ENCODE measurements around the gene ARFGAP2. TPM values are rescaled to one million over a fixed set of nuclear protein-coding genes. Genes with fewer than 3 reads are reported as not detected.
A peak's percentile ranks its signal among the peaks of the same experiment; 100 is the strongest.

The ARFGAP2 gene
- polyA plus RNA-seq, 4 donors = 53.0 to 73.1 (median 64.4) TPM

- FAIRE-seq (no peak), DNase-seq (no peak)
- H3K36me3 ChIP-seq (ENCODE audit: control insufficient read depth in 3 of 3, insufficient read depth in 2 of 3, low read depth in 1 of 3, low read length in 3 of 3) = peaks cover 0 to 52% (median 0%) of the 10 kb centered on the region in 3 donors
- no peak overlapping the region for H3K27ac ChIP-seq (ENCODE audit: low read depth in 1 of 3, low read length in 2 of 3)
- peaks cover 0 to 12% (median 2%) of the 10 kb centered on the region in 3 donors for H3K4me1 ChIP-seq (ENCODE audit: control insufficient read depth in 3 of 3, insufficient read depth in 2 of 3, low read depth in 1 of 3, low read length in 2 of 3)
- no peaks in the 10 kb centered on the region for H3K9me3 ChIP-seq (ENCODE audit: control insufficient read depth in 2 of 2, insufficient read depth in 1 of 2, low read depth in 1 of 2, low read length in 1 of 2)
- no peaks in the 10 kb centered on the region for H3K27me3 ChIP-seq (ENCODE audit: control insufficient read depth in 3 of 3, insufficient read depth in 3 of 3, low read length in 3 of 3)
- 84 to 85% (median 85%) methylated on average over 4 of the region's 4 CpGs for WGBS, 3 donors
- H3K4me3 ChIP-seq (ENCODE audit: low read depth in 1 of 3, low read length in 3 of 3) = no peak overlapping the region
Measured at GRCh38 chr11:47155879-47156278, 20.8 kb downstream of the ARFGAP2 start.

GRCh38 chr11:47154616-47155570 lies 21.8 kb downstream of the ARFGAP2 start:
- H3K4me3 ChIP-seq (ENCODE audit: low read depth in 1 of 3, low read length in 3 of 3) = no peak overlapping the region
- H3K9me3 ChIP-seq (ENCODE audit: control insufficient read depth in 2 of 2, insufficient read depth in 1 of 2, low read depth in 1 of 2, low read length in 1 of 2) = no peaks in the 10 kb centered on the region
- H3K27ac ChIP-seq (ENCODE audit: low read depth in 1 of 3, low read length in 2 of 3) = peak overlapping the region in 1 of 3 donors; percentile 2
- H3K4me1 ChIP-seq (ENCODE audit: control insufficient read depth in 3 of 3, insufficient read depth in 2 of 3, low read depth in 1 of 3, low read length in 2 of 3) = peaks cover 0 to 12% (median 2%) of the 10 kb centered on the region in 3 donors
- 68 to 83% (median 70%) methylated on average over 18 of the region's 18 CpGs for WGBS, 3 donors
- H3K36me3 ChIP-seq (ENCODE audit: control insufficient read depth in 3 of 3, insufficient read depth in 2 of 3, low read depth in 1 of 3, low read length in 3 of 3) = peaks cover 0 to 48% (median 0%) of the 10 kb centered on the region in 3 donors
- FAIRE-seq (no peak), DNase-seq (peak in 1 of 2 donors; percentile 37)
- no peaks in the 10 kb centered on the region for H3K27me3 ChIP-seq (ENCODE audit: control insufficient read depth in 3 of 3, insufficient read depth in 3 of 3, low read length in 3 of 3)

GRCh38 chr11:47152953-47153950 lies 23.4 kb downstream of the ARFGAP2 start:
- H3K4me3 ChIP-seq (ENCODE audit: low read depth in 1 of 3, low read length in 3 of 3) = no peak overlapping the region
- peaks cover 0 to 42% (median 0%) of the 10 kb centered on the region in 3 donors for H3K36me3 ChIP-seq (ENCODE audit: control insufficient read depth in 3 of 3, insufficient read depth in 2 of 3, low read depth in 1 of 3, low read length in 3 of 3)
- DNase-seq (peak; percentile 81 to 88), FAIRE-seq (no peak)
- peaks cover 0 to 12% (median 7%) of the 10 kb centered on the region in 3 donors for H3K4me1 ChIP-seq (ENCODE audit: control insufficient read depth in 3 of 3, insufficient read depth in 2 of 3, low read depth in 1 of 3, low read length in 2 of 3)
- H3K9me3 ChIP-seq (ENCODE audit: control insufficient read depth in 2 of 2, insufficient read depth in 1 of 2, low read depth in 1 of 2, low read length in 1 of 2) = no peaks in the 10 kb centered on the region
- peak overlapping the region in 1 of 3 donors; percentile 32 for H3K27ac ChIP-seq (ENCODE audit: low read depth in 1 of 3, low read length in 2 of 3)
- no peaks in the 10 kb centered on the region for H3K27me3 ChIP-seq (ENCODE audit: control insufficient read depth in 3 of 3, insufficient read depth in 3 of 3, low read length in 3 of 3)
- WGBS, 3 donors = 24 to 37% (median 27%) methylated on average over 11 of the region's 11 CpGs

GRCh38 chr11:47152126-47152952 lies 24.3 kb downstream of the ARFGAP2 start:
- no peak for FAIRE-seq
- Histone ChIP-seq H3K4me1 (ENCODE audit: control insufficient read depth in 3 of 3, insufficient read depth in 2 of 3, low read depth in 1 of 3, low read length in 2 of 3) (peaks cover 0 to 12% (median 7%) of the 10 kb centered on the region in 3 donors), H3K9me3 (ENCODE audit: control insufficient read depth in 2 of 2, insufficient read depth in 1 of 2, low read depth in 1 of 2, low read length in 1 of 2) (no peaks in the 10 kb centered on the region), H3K36me3 (ENCODE audit: control insufficient read depth in 3 of 3, insufficient read depth in 2 of 3, low read depth in 1 of 3, low read length in 3 of 3) (peaks cover 0 to 41% (median 0%) of the 10 kb centered on the region in 3 donors), H3K27me3 (ENCODE audit: control insufficient read depth in 3 of 3, insufficient read depth in 3 of 3, low read length in 3 of 3) (no peaks in the 10 kb centered on the region), H3K27ac (ENCODE audit: low read depth in 1 of 3, low read length in 2 of 3) (peak overlapping the region in 1 of 3 donors; percentile 32), H3K4me3 (ENCODE audit: low read depth in 1 of 3, low read length in 3 of 3) (no peak overlapping the region)
- no peak for DNase-seq
- 81 to 88% (median 84%) methylated on average over 16 of the region's 16 CpGs for WGBS, 3 donors

GRCh38 chr11:47149782-47150181 lies 26.9 kb downstream of the ARFGAP2 start:
- WGBS, 3 donors = 22 to 38% (median 29%) methylated on average over 2 of the region's 2 CpGs
- Histone ChIP-seq H3K36me3 (ENCODE audit: control insufficient read depth in 3 of 3, insufficient read depth in 2 of 3, low read depth in 1 of 3, low read length in 3 of 3) (peaks cover 0 to 27% (median 0%) of the 10 kb centered on the region in 3 donors), H3K4me1 (ENCODE audit: control insufficient read depth in 3 of 3, insufficient read depth in 2 of 3, low read depth in 1 of 3, low read length in 2 of 3) (peaks cover 0 to 12% (median 7%) of the 10 kb centered on the region in 3 donors), H3K4me3 (ENCODE audit: low read depth in 1 of 3, low read length in 3 of 3) (no peak overlapping the region), H3K27ac (ENCODE audit: low read depth in 1 of 3, low read length in 2 of 3) (no peak overlapping the region), H3K27me3 (ENCODE audit: control insufficient read depth in 3 of 3, insufficient read depth in 3 of 3, low read length in 3 of 3) (no peaks in the 10 kb centered on the region), H3K9me3 (ENCODE audit: control insufficient read depth in 2 of 2, insufficient read depth in 1 of 2, low read depth in 1 of 2, low read length in 1 of 2) (no peaks in the 10 kb centered on the region)
- no peak for DNase-seq
- no peak for FAIRE-seq

GRCh38 chr11:47148903-47149531 lies 27.7 kb downstream of the ARFGAP2 start:
- peak in 1 of 2 donors; percentile 41 for DNase-seq
- no peak for FAIRE-seq
- 16 to 50% (median 32%) methylated on average over 10 of the region's 10 CpGs for WGBS, 3 donors

GRCh38 chr11:47148270-47148669 lies 28.4 kb downstream of the ARFGAP2 start:
- H3K4me3 ChIP-seq (ENCODE audit: low read depth in 1 of 3, low read length in 3 of 3) = no peak overlapping the region
- FAIRE-seq (no peak), DNase-seq (no peak)
- no peaks in the 10 kb centered on the region for H3K9me3 ChIP-seq (ENCODE audit: control insufficient read depth in 2 of 2, insufficient read depth in 1 of 2, low read depth in 1 of 2, low read length in 1 of 2)
- 53 to 75% (median 55%) methylated on average over 4 of the region's 4 CpGs for WGBS, 3 donors
- peaks cover 0 to 22% (median 0%) of the 10 kb centered on the region in 3 donors for H3K36me3 ChIP-seq (ENCODE audit: control insufficient read depth in 3 of 3, insufficient read depth in 2 of 3, low read depth in 1 of 3, low read length in 3 of 3)
- H3K4me1 ChIP-seq (ENCODE audit: control insufficient read depth in 3 of 3, insufficient read depth in 2 of 3, low read depth in 1 of 3, low read length in 2 of 3) = peaks cover 0 to 8% (median 6%) of the 10 kb centered on the region in 3 donors
- H3K27me3 ChIP-seq (ENCODE audit: control insufficient read depth in 3 of 3, insufficient read depth in 3 of 3, low read length in 3 of 3) = no peaks in the 10 kb centered on the region
- H3K27ac ChIP-seq (ENCODE audit: low read depth in 1 of 3, low read length in 2 of 3) = no peak overlapping the region

More at GRCh38 chr11:47148903-47149531, 27.7 kb downstream of the ARFGAP2 start:
- H3K9me3 ChIP-seq (ENCODE audit: control insufficient read depth in 2 of 2, insufficient read depth in 1 of 2, low read depth in 1 of 2, low read length in 1 of 2) = no peaks in the 10 kb centered on the region
- H3K4me1 ChIP-seq (ENCODE audit: control insufficient read depth in 3 of 3, insufficient read depth in 2 of 3, low read depth in 1 of 3, low read length in 2 of 3) = peaks cover 0 to 12% (median 7%) of the 10 kb centered on the region in 3 donors
- H3K4me3 ChIP-seq (ENCODE audit: low read depth in 1 of 3, low read length in 3 of 3) = no peak overlapping the region
- H3K27ac ChIP-seq (ENCODE audit: low read depth in 1 of 3, low read length in 2 of 3) = peak overlapping the region in 1 of 3 donors; percentile 17
- no peaks in the 10 kb centered on the region for H3K27me3 ChIP-seq (ENCODE audit: control insufficient read depth in 3 of 3, insufficient read depth in 3 of 3, low read length in 3 of 3)
- peaks cover 0 to 20% (median 0%) of the 10 kb centered on the region in 3 donors for H3K36me3 ChIP-seq (ENCODE audit: control insufficient read depth in 3 of 3, insufficient read depth in 2 of 3, low read depth in 1 of 3, low read length in 3 of 3)

All from small intestine (tissue), 7 donors.